Measurements from ENCODE around the gene MND1. TPM values are rescaled to one million over a fixed set of nuclear protein-coding genes. Genes with fewer than 3 reads are reported as not detected.

The MND1 gene
- total RNA-seq, 1 donor from 2014 or later: 0.53 TPM

DNA sequence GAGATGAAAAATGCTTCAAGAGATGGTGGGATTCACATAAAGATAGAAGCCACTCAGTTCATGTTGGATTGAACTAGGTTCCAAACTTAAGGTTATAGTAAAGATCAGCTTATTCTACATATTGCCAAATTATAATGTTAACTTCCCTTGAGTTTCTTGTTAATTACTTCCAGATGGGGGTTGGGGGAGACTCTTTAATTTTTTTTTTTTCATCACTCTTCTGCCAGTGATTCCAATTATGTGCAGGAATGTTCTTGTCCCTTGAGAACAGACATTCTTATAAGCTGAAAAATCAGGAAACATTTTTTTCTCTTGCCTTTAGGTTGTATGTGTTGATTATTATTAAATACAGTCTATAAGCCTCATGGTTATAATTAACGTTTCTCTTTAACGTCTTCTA is 30.0 kb downstream of the MND1 start:
- Mint-ChIP-seq H3K4me1 (peaks cover 6% of the 10 kb centered on the region), H3K4me3 (no peak overlapping the region), H3K27me3 (no peaks in the 10 kb centered on the region), H3K36me3 (ENCODE audit: low read depth) (peaks cover 4% of the 10 kb centered on the region), H3K9me3 (peaks cover 6% of the 10 kb centered on the region), H3K27ac (no peak overlapping the region)
- no peak for DNase-seq
- TF ChIP-seq, protein P1, sequence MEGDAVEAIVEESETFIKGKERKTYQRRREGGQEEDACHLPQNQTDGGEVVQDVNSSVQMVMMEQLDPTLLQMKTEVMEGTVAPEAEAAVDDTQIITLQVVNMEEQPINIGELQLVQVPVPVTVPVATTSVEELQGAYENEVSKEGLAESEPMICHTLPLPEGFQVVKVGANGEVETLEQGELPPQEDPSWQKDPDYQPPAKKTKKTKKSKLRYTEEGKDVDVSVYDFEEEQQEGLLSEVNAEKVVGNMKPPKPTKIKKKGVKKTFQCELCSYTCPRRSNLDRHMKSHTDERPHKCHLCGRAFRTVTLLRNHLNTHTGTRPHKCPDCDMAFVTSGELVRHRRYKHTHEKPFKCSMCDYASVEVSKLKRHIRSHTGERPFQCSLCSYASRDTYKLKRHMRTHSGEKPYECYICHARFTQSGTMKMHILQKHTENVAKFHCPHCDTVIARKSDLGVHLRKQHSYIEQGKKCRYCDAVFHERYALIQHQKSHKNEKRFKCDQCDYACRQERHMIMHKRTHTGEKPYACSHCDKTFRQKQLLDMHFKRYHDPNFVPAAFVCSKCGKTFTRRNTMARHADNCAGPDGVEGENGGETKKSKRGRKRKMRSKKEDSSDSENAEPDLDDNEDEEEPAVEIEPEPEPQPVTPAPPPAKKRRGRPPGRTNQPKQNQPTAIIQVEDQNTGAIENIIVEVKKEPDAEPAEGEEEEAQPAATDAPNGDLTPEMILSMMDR (IDR thresholded peaks at IDR 0.05): no peak
- ChIA-PET POLR2A (interaction anchor here (0.9 kb wide), 1 partner anchor 93 kb away, joined by 4 read pairs; no protein-coding TSS in a partner anchor), CTCF (no interaction called here)
- no peak for ATAC-seq (ENCODE audit: low read depth)
- intact Hi-C loops (cut with micrococcal nuclease): no loop called here

DNA sequence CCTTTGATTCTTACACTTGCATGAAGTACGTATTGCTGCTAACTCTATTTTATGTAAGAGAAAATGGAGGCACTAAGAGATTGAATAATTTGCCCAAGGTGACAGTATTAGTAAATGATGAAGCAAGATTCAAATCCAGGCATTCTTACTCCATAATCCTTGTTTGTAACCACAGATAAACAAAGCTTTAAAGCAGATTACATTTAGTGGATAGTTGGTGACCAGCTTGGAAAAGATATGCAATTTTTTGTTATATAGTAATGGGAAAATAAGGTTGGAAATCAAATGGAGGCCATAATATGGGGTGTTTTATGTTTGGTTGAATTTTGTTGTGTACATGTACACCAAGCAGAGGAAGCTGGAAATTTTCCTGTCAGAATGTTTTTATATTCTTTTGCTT is 30.8 kb downstream of the MND1 start:
- peaks cover 4% of the 10 kb centered on the region for H3K36me3 Mint-ChIP-seq (ENCODE audit: low read depth)
- H3K27me3 Mint-ChIP-seq: no peaks in the 10 kb centered on the region
- peaks cover 6% of the 10 kb centered on the region for H3K9me3 Mint-ChIP-seq
- intact Hi-C loops (cut with micrococcal nuclease): no loop called here
- ChIA-PET CTCF (interaction anchor here (0.7 to 1.7 kb wide), 2 partner anchors 29 to 58 kb away, joined by 3 read pairs; no protein-coding TSS in a partner anchor), POLR2A (interaction anchor here (0.6 to 0.9 kb wide), 2 partner anchors 62 to 92 kb away, joined by 4 to 9 read pairs; no protein-coding TSS in a partner anchor)
- TF ChIP-seq, protein P1 (IDR thresholded peaks at IDR 0.05): no peak
- ATAC-seq (ENCODE audit: low read depth) (no peak), DNase-seq (no peak)
- H3K4me3 Mint-ChIP-seq: no peak overlapping the region
- H3K4me1 Mint-ChIP-seq: peaks cover 10% of the 10 kb centered on the region
- H3K27ac Mint-ChIP-seq: no peak overlapping the region

DNA sequence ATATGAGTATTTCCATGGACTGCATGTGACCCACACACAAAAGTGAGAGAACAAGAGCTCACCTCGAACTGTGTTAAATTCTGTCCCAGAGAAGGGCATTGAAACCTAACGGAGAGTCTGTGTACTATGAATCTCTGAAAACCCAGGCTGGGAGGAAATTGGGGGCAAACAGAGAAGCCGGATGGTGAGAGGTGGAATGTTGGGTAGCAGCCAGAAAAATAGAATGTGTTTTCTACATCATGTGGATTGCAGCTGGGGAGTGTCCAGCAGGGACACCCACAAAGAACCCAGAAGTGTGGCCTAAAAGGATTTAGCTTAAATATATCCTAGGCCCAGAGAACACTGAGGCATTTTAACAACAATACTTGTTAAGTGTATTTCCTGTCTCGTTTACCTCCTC is 38.6 kb downstream of the MND1 start:
- TF ChIP-seq, protein P1 (IDR thresholded peaks at IDR 0.05): no peak
- intact Hi-C loops (cut with micrococcal nuclease): no loop called here
- no peak for ATAC-seq (ENCODE audit: low read depth)
- Mint-ChIP-seq H3K4me3 (no peak overlapping the region), H3K9me3 (no peaks in the 10 kb centered on the region), H3K4me1 (peaks cover 10% of the 10 kb centered on the region), H3K36me3 (ENCODE audit: low read depth) (no peaks in the 10 kb centered on the region), H3K27ac (no peak overlapping the region), H3K27me3 (no peaks in the 10 kb centered on the region)
- ChIA-PET CTCF (no interaction called here), POLR2A (no interaction called here)
- DNase-seq: no peak

DNA sequence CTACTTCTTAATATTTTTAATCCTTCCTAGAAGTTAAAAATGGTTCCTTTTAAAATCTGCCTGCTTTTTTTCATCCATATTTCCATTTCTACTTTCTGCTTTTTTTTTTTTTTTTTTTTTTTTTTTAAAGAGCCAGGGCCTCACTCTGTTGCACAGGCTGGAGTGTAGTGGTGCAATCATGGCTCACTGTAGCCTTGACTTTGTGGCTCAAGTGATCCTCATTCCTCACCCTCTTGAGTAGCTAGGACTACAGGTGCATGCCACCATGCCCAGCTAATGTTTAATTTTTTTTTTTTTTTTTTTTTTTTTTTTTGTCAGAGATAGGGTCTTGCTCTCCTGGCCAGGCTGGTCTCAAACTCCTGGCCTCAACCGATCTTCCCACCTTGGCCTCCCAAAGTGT is 39.7 kb downstream of the MND1 start:
- ChIA-PET POLR2A (interaction anchor here (0.6 kb wide), 1 partner anchor 220 kb away, joined by 4 read pairs; no protein-coding TSS in a partner anchor), CTCF (no interaction called here)
- H3K36me3 Mint-ChIP-seq (ENCODE audit: low read depth): no peaks in the 10 kb centered on the region
- intact Hi-C loops (cut with micrococcal nuclease): no loop called here
- H3K4me3 Mint-ChIP-seq: no peak overlapping the region
- no peak overlapping the region for H3K27ac Mint-ChIP-seq
- no peaks in the 10 kb centered on the region for H3K9me3 Mint-ChIP-seq
- TF ChIP-seq, protein P1 (IDR thresholded peaks at IDR 0.05): no peak
- ATAC-seq (ENCODE audit: low read depth) (no peak), DNase-seq (no peak)
- peaks cover 4% of the 10 kb centered on the region for H3K4me1 Mint-ChIP-seq
- no peaks in the 10 kb centered on the region for H3K27me3 Mint-ChIP-seq

DNA sequence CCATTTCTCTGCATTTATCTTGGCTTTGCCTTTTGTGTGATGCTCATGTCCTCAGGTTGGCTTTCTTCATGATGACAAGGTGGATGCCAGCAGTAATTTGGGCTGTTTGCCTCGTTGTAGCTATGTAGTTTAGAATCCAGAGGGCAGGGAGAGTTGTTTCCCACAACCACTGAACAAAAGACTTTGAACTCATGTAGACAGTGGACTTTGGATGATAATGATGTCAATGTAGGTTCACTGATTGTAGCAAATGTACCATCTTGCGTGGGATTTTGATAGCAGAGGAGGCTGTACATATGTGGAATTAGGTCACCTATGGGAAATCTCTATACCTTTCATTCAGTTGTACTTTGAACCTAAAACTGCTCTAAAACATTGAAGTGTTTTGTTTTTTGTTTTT is 41.3 kb downstream of the MND1 start:
- DNase-seq: no peak
- Mint-ChIP-seq H3K4me3 (no peak overlapping the region), H3K27me3 (no peaks in the 10 kb centered on the region), H3K27ac (no peak overlapping the region), H3K4me1 (no peaks in the 10 kb centered on the region), H3K36me3 (ENCODE audit: low read depth) (no peaks in the 10 kb centered on the region), H3K9me3 (no peaks in the 10 kb centered on the region)
- TF ChIP-seq, protein P1 (IDR thresholded peaks at IDR 0.05): no peak
- CTCF ChIA-PET: no interaction called here
- no peak for ATAC-seq (ENCODE audit: low read depth)
- intact Hi-C loops (cut with micrococcal nuclease): loop anchor here (1.0 kb wide), 1 partner anchor 18 kb away; no protein-coding TSS in a partner anchor
- POLR2A ChIA-PET: no interaction called here
